HCT116 (cell line): ENCODE measurements around the gene IFITM10. TPM values are rescaled to one million over a fixed set of nuclear protein-coding genes. Genes with fewer than 3 reads are reported as not detected.

Experiments used
- ATAC-seq: fragments of 200-7000 bp; cut with Tn5 transposase; 2 replicates; pipeline ENCODE4 v1.9.1; 2020; ENCODE audit warnings: mild to moderate bottlenecking, moderate library complexity
- BruUV-seq: library from RNA; stranded (reverse); fragments of 400-500 nt; replicated peaks from 2 replicates; lab custom pipeline; 2021; lab: Mats Ljungman, UMichigan
- CTCF ChIA-PET: fragments of 300-600 bp; sonication (Branson Sonifier 250); formaldehyde crosslinking; loops from one replicate; lab custom pipeline; 2021; ENCODE audit warnings: antibody characterized with exemption; lab: Charles Lee
- POLR2A ChIA-PET: fragments of 300-600, 350-600 bp; sonication (Branson Sonifier 250); formaldehyde crosslinking; loops from one replicate; lab custom pipeline; 2021; ENCODE audit warnings: antibody characterized with exemption; lab: Charles Lee
- RAD21 ChIA-PET, 2 experiments: fragments of 300-600 bp; sonication (Branson Sonifier 250); formaldehyde crosslinking; loops; one replicate each; lab custom pipeline; 2023; ENCODE audit warnings: low total read pairs in 2 of 2; ENCODE audit not compliant: uncharacterized antibody in 2 of 2, unreplicated experiment in 2 of 2, low non-redundant PET in 1 of 2; lab: Charles Lee
- DNase-seq: peaks from one replicate; pipeline ENCODE4 v3.0.0-alpha.2; 2010; ENCODE audit warnings: low read depth, low spot score
- H2AFZ ChIP-seq: fragments of 200-600 bp; shearing (Covaris generic), sonication (generic); 2 replicates; pipeline ENCODE4 v1.6.1; 2017; ENCODE audit warnings: low read depth, mixed run types, mixed read lengths, antibody characterized with exemption, low read length; ENCODE audit not compliant: poor library complexity, severe bottlenecking
- H3K27ac ChIP-seq: 2 replicates; pipeline ENCODE4 v1.5.1; 2012; ENCODE audit warnings: low read depth, low read length
- H3K27me3 ChIP-seq: fragments of 200-600 bp; sonication (generic); 2 replicates; pipeline ENCODE4 v1.6.1; 2016; ENCODE audit warnings: mixed run types, low read length, mixed read lengths; ENCODE audit not compliant: insufficient read depth
- H3K36me3 ChIP-seq, 2 experiments: fragments of 200-500 bp in 1 of 2; fragments of 200-600 bp in 1 of 2; sonication (Bioruptor generic) in 1 of 2; sonication (generic) in 1 of 2; 2 replicates each; pipeline versions ENCODE4 v1.5.1 to v1.6.1; 2014 to 2016; ENCODE audit warnings: low read length in 2 of 2, inconsistent platforms in 1 of 2, mixed read lengths in 1 of 2, mixed run types in 1 of 2; ENCODE audit not compliant: insufficient read depth in 2 of 2, control insufficient read depth in 1 of 2
- H3K4me1 ChIP-seq, 2 experiments: fragments of 200-600 bp in 1 of 2; sonication (generic) in 1 of 2; 2 replicates each; pipeline versions ENCODE4 v1.5.1 to v1.6.1; 2012 to 2017; ENCODE audit warnings: low read length in 2 of 2, inconsistent platforms in 1 of 2, mild to moderate bottlenecking in 1 of 2, mixed read lengths in 1 of 2, mixed run types in 1 of 2, moderate library complexity in 1 of 2; ENCODE audit not compliant: insufficient read depth in 2 of 2, control insufficient read depth in 1 of 2
- H3K4me2 ChIP-seq: fragments of 200-600 bp; sonication (generic); 2 replicates; pipeline ENCODE4 v1.6.1; 2017; ENCODE audit warnings: mixed run types, low read length, mixed read lengths
- H3K4me3 ChIP-seq, 2 experiments: fragments of 200-600 bp in 1 of 2; sonication (generic) in 1 of 2; replicated peaks in 1 of 2; 2 replicates each; pipeline ENCODE4 v1.5.1; 2011 to 2016; ENCODE audit warnings: low read length in 2 of 2, control low read depth in 1 of 2, low read depth in 1 of 2, mild to moderate bottlenecking in 1 of 2, mixed read lengths in 1 of 2, mixed run types in 1 of 2
- H3K79me2 ChIP-seq: fragments of 200-600 bp; sonication (generic); 2 replicates; pipeline ENCODE4 v1.6.1; 2017; ENCODE audit warnings: mild to moderate bottlenecking, mixed run types, low read length, moderate library complexity, mixed read lengths; ENCODE audit not compliant: insufficient read depth
- H3K9ac ChIP-seq: fragments of 200-600 bp; sonication (generic); 2 replicates; pipeline ENCODE4 v1.6.1; 2016; ENCODE audit warnings: low read length, mixed read lengths
- H3K9me2 ChIP-seq: fragments of 200-600 bp; sonication (generic), shearing (Covaris generic); 2 replicates; pipeline ENCODE4 v1.6.1; 2017; ENCODE audit warnings: mixed run types, mild to moderate bottlenecking, moderate library complexity; ENCODE audit not compliant: insufficient read depth
- H3K9me3 ChIP-seq, 2 experiments: fragments of 200-500 bp in 1 of 2; fragments of 200-600 bp in 1 of 2; sonication (Bioruptor generic) in 1 of 2; sonication (generic) in 1 of 2; 2 replicates each; pipeline ENCODE4 v1.6.1; 2014 to 2017; ENCODE audit warnings: low read length in 2 of 2, mixed read lengths in 2 of 2, inconsistent platforms in 1 of 2, low read depth in 1 of 2, mild to moderate bottlenecking in 1 of 2, mixed run types in 1 of 2, moderate library complexity in 1 of 2; ENCODE audit not compliant: control insufficient read depth in 1 of 2, insufficient read depth in 1 of 2
- H4K20me1 ChIP-seq: fragments of 200-600 bp; sonication (generic), shearing (Covaris generic); 2 replicates; pipeline ENCODE4 v1.6.1; 2017; ENCODE audit warnings: mixed run types, mild to moderate bottlenecking, moderate library complexity; ENCODE audit not compliant: insufficient read depth
- CBX3 ChIP-seq: IDR thresholded peaks from 2 replicates; pipeline ENCODE4 v1.6.1; 2012; ENCODE audit warnings: low read depth
- CTCF ChIP-seq, 3 experiments: fragments of 200-600 bp in 1 of 3; sonication (generic) in 1 of 3; IDR thresholded peaks in 2 of 3; conservative IDR thresholded peaks in 1 of 3; 2 replicates each; pipeline ENCODE4 v1.5.1; 2012 to 2017; ENCODE audit warnings: low read depth in 2 of 3, low read length in 2 of 3, antibody characterized with exemption in 1 of 3, borderline replicate concordance in 1 of 3, control low read depth in 1 of 3, mild to moderate bottlenecking in 1 of 3, mixed read lengths in 1 of 3, mixed run types in 1 of 3, moderate library complexity in 1 of 3; ENCODE audit not compliant: insufficient read depth in 1 of 3
- EGR1 ChIP-seq: IDR thresholded peaks from 2 replicates; pipeline ENCODE4 v1.6.1; 2012; ENCODE audit warnings: low read depth
- EZH2phosphoT487 ChIP-seq: fragments of 200-600 bp; IDR thresholded peaks from 2 replicates; pipeline ENCODE4 v1.6.1; 2018; ENCODE audit warnings: antibody characterized with exemption, borderline replicate concordance
- MAX ChIP-seq: IDR thresholded peaks from 2 replicates; pipeline ENCODE4 v1.6.1; 2012
- POLR2A ChIP-seq: IDR thresholded peaks from 2 replicates; pipeline ENCODE4 v1.7.0; 2011; ENCODE audit warnings: borderline replicate concordance; ENCODE audit not compliant: insufficient read depth, insufficient read length; ENCODE audit errors: extremely low read depth
- POLR2AphosphoS5 ChIP-seq: IDR thresholded peaks from 2 replicates; pipeline ENCODE4 v1.6.1; 2011; ENCODE audit warnings: mild to moderate bottlenecking, low read depth, low read length, moderate library complexity
- RAD21 ChIP-seq: IDR thresholded peaks from 2 replicates; pipeline ENCODE4 v1.6.1; 2012; ENCODE audit warnings: low read depth, mild to moderate bottlenecking
- REST ChIP-seq: IDR thresholded peaks from 2 replicates; pipeline ENCODE4 v1.6.1; 2012; ENCODE audit warnings: low read depth
- SIN3A ChIP-seq: IDR thresholded peaks from 2 replicates; pipeline ENCODE4 v1.6.1; 2012; ENCODE audit warnings: low read depth
- SP1 ChIP-seq: IDR thresholded peaks from 2 replicates; pipeline ENCODE4 v1.6.1; 2012; ENCODE audit warnings: low read depth
- SRF ChIP-seq: IDR thresholded peaks from 2 replicates; pipeline ENCODE4 v1.6.1; 2012; ENCODE audit warnings: low read depth
- TCF7L2 ChIP-seq: IDR thresholded peaks from 2 replicates; pipeline ENCODE4 v1.7.0; 2011; ENCODE audit warnings: borderline replicate concordance, inconsistent platforms; ENCODE audit not compliant: insufficient read depth, insufficient read length; ENCODE audit errors: extremely low read depth
- YY1 ChIP-seq: IDR thresholded peaks from 2 replicates; pipeline ENCODE4 v1.6.1; 2011; ENCODE audit warnings: low read length, low read depth, moderate library complexity, mild to moderate bottlenecking; ENCODE audit not compliant: insufficient replicate concordance; ENCODE audit errors: extremely low read depth
- ZBTB33 ChIP-seq: IDR thresholded peaks from 2 replicates; pipeline ENCODE4 v1.6.1; 2011; ENCODE audit warnings: mild to moderate bottlenecking, low read length, moderate library complexity; ENCODE audit not compliant: insufficient replicate concordance; ENCODE audit errors: extremely low read depth
- ZFX ChIP-seq: fragments of 450-650 bp; IDR thresholded peaks from 2 replicates; pipeline ENCODE4 v1.6.1; 2017
- ZNF274 ChIP-seq: fragments of 200-500 bp; sonication (Bioruptor generic); IDR thresholded peaks from 2 replicates; pipeline ENCODE4 v1.6.1; 2014; ENCODE audit warnings: mild to moderate bottlenecking, low read depth, low read length, inconsistent platforms
- intact Hi-C: fragments of 100-400 bp; cut with micrococcal nuclease; formaldehyde crosslinking; loops from 2 replicates; pipeline ENCODE4 v1.10.0; 2022
- total RNA-seq: library from RNA; stranded (reverse); gene quantifications from one replicate; pipeline ENCODE4 v1.2.1, GENCODE V29; 2021; ENCODE audit not compliant: unreplicated experiment
- TF ChIP-seq, protein P1 (sequence below): IDR thresholded peaks from 2 replicates; pipeline ENCODE4 v1.6.1; 2012

The IFITM10 gene
- total RNA-seq, 1 experiment from 2014 or later = 1.9 TPM

GRCh38 chr11:1691878-1692707, 58.3 kb downstream of the IFITM10 start:
- peaks cover 0 to 12% of the 10 kb centered on the region in 2 experiments; a peak in 2 of 4 replicates for H3K4me1 ChIP-seq
- H2AFZ ChIP-seq = no peak overlapping the region
- H4K20me1 ChIP-seq = no peaks in the 10 kb centered on the region
- POLR2A ChIA-PET = interaction anchor here (2.9 kb wide), 1 partner anchor 141 kb away, joined by 26 read pairs; no protein-coding TSS in a partner anchor
- no peak overlapping the region for H3K27ac ChIP-seq
- ATAC-seq = no peak
- no peak overlapping the region for H3K4me3 ChIP-seq
- H3K36me3 ChIP-seq = no peaks in the 10 kb centered on the region
- intact Hi-C loops = no loop called here
- no peaks in the 10 kb centered on the region for H3K79me2 ChIP-seq
- no peaks in the 10 kb centered on the region for H3K27me3 ChIP-seq
- DNase-seq = no peak
- RAD21 ChIA-PET = no interaction called here
- no peaks in the 10 kb centered on the region for H3K9me3 ChIP-seq
- H3K4me2 ChIP-seq = no peak overlapping the region
- no TSS peak for BruUV-seq
- no peaks in the 10 kb centered on the region for H3K9me2 ChIP-seq
- no peak for TF ChIP-seq SP1
- no peak for TF ChIP-seq CBX3
- TF ChIP-seq SIN3A = no peak
- no peak for TF ChIP-seq ZNF274
- no peak for TF ChIP-seq ZFX
- TF ChIP-seq EZH2phosphoT487 = no peak
- TF ChIP-seq TCF7L2 = no peak
- no peak for TF ChIP-seq SRF
- no peak for TF ChIP-seq EGR1
- no peak for TF ChIP-seq MAX
- TF ChIP-seq, protein P1, sequence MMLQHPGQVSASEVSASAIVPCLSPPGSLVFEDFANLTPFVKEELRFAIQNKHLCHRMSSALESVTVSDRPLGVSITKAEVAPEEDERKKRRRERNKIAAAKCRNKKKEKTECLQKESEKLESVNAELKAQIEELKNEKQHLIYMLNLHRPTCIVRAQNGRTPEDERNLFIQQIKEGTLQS = no peak
- no peak for TF ChIP-seq RAD21
- TF ChIP-seq CTCF (IDR thresholded peaks at IDR 0.05 in 2 of 3, conservative IDR thresholded peaks at IDR 0.05 in 1 of 3; ENCODE audit: borderline replicate concordance in 1 of 3, insufficient read depth in 1 of 3, low read depth in 2 of 3, low read length in 2 of 3) = no peak
- no peak for TF ChIP-seq ZBTB33
- TF ChIP-seq REST = no peak
- TF ChIP-seq YY1 = no peak
- no peak for TF ChIP-seq POLR2AphosphoS5
- no peak for TF ChIP-seq POLR2A
- H3K9ac ChIP-seq = no peak overlapping the region
- CTCF ChIA-PET = interaction anchor here (0.6 to 5.5 kb wide), 6 partner anchors 14 to 190 kb away, joined by 3 to 259 read pairs (median 12); partner anchors contain the start of gene SYT8
